NCI-H1694 treated with DMSO at 0.1 percent for 48 hours (cell line): ENCODE measurements around the gene DGKB.
A peak's percentile ranks its signal among the peaks of the same experiment; 100 is the strongest.

Experiments used
- DNase-seq: peaks from one replicate; lab custom pipeline; 2025; lab: John Stamatoyannopoulos, UW

Gene DGKB

GRCh38 chr7:14688208-14688607 lies 214.3 kb downstream of the DGKB start:
- DNase-seq: no peak

GRCh38 chr7:14687777-14688176 lies 214.8 kb downstream of the DGKB start:
- peak; percentile 8 for DNase-seq

GRCh38 chr7:14687241-14687640 lies 215.3 kb downstream of the DGKB start:
- no peak for DNase-seq

- no peak for DNase-seq
These were observed 217.4 kb downstream of the DGKB start for GRCh38 chr7:14685167-14685566.

- DNase-seq: no peak
These were observed 219.6 kb downstream of the DGKB start for GRCh38 chr7:14682910-14683465.

GRCh38 chr7:14676896-14677295 lies 225.7 kb downstream of the DGKB start:
- DNase-seq: no peak

GRCh38 chr7:14673202-14673601 lies 229.3 kb downstream of the DGKB start:
- no peak for DNase-seq

GRCh38 chr7:14666913-14667312 lies 235.6 kb downstream of the DGKB start:
- DNase-seq: no peak

GRCh38 chr7:14666304-14666703 lies 236.2 kb downstream of the DGKB start:
- no peak for DNase-seq

- no peak for DNase-seq
These were observed 262.8 kb downstream of the DGKB start for GRCh38 chr7:14639801-14640200.

- DNase-seq: no peak
These were observed 263.2 kb downstream of the DGKB start for GRCh38 chr7:14639329-14639728.

GRCh38 chr7:14637968-14638367 lies 264.6 kb downstream of the DGKB start:
- peak; percentile 25 for DNase-seq

GRCh38 chr7:14635955-14636354 lies 266.6 kb downstream of the DGKB start:
- no peak for DNase-seq

- no peak for DNase-seq
These were observed 272.5 kb downstream of the DGKB start for GRCh38 chr7:14630048-14630447.

- DNase-seq: no peak
These were observed 274.0 kb downstream of the DGKB start for GRCh38 chr7:14628516-14628915.

GRCh38 chr7:14626076-14626475 lies 276.5 kb downstream of the DGKB start:
- no peak for DNase-seq

- DNase-seq: no peak
These were observed 280.0 kb downstream of the DGKB start for GRCh38 chr7:14622559-14622958.

GRCh38 chr7:14606101-14606500 lies 296.4 kb downstream of the DGKB start:
- no peak for DNase-seq

GRCh38 chr7:14604606-14605005 lies 297.9 kb downstream of the DGKB start:
- DNase-seq: no peak

- no peak for DNase-seq
These were observed 299.7 kb downstream of the DGKB start for GRCh38 chr7:14602851-14603250.

GRCh38 chr7:14600766-14601367 lies 301.7 kb downstream of the DGKB start:
- DNase-seq: no peak

- DNase-seq: no peak
These were observed 303.6 kb downstream of the DGKB start for GRCh38 chr7:14598978-14599377.

- DNase-seq: no peak
These were observed 306.1 kb downstream of the DGKB start for GRCh38 chr7:14596421-14596820.

GRCh38 chr7:14590206-14590605 lies 312.3 kb downstream of the DGKB start:
- DNase-seq: no peak
